HepG2 (cell line): Measurements from ENCODE around the gene PRMT7. TPM values are rescaled to one million over a fixed set of nuclear protein-coding genes. Genes with fewer than 3 reads are reported as not detected.

Experiments used
- CC2D1A ChIP-seq: sonication (generic); formaldehyde crosslinking; IDR thresholded peaks from 2 replicates; pipeline ENCODE4 v1.8.1; 2023; ENCODE audit warnings: mild to moderate bottlenecking, missing genetic modification reagents
- DMAP1 ChIP-seq: IDR thresholded peaks from 2 replicates; pipeline ENCODE4 v1.6.1; 2016
- ELF3 ChIP-seq: IDR thresholded peaks from 2 replicates; pipeline ENCODE4 v1.6.1; 2016; ENCODE audit warnings: missing genetic modification reagents, missing compliant biosample characterization
- FOXO1 ChIP-seq: sonication (generic); formaldehyde crosslinking; IDR thresholded peaks from 2 replicates; pipeline ENCODE4 v1.4.0; 2020; ENCODE audit warnings: missing genetic modification reagents
- FOXO4 ChIP-seq: sonication (generic); formaldehyde crosslinking; conservative IDR thresholded peaks from 2 replicates; pipeline ENCODE4 v1.8.1; 2023; ENCODE audit warnings: missing genetic modification reagents
- GLI4 ChIP-seq: sonication (generic); formaldehyde crosslinking; IDR thresholded peaks from 2 replicates; pipeline ENCODE4 v1.5.1; 2020; ENCODE audit warnings: missing genetic modification reagents, mild to moderate bottlenecking, moderate library complexity, borderline replicate concordance
- NBN ChIP-seq: fragments of 450-650 bp; conservative IDR thresholded peaks from 2 replicates; pipeline ENCODE4 v1.6.1; 2017
- PAXIP1 ChIP-seq: sonication (generic); formaldehyde crosslinking; conservative IDR thresholded peaks from 2 replicates; pipeline ENCODE4 v1.4.0; 2020; ENCODE audit warnings: mild to moderate bottlenecking, missing genetic modification reagents, moderate library complexity
- PBX2 ChIP-seq: IDR thresholded peaks from 2 replicates; pipeline ENCODE4 v1.6.1; 2016; ENCODE audit warnings: control low read depth
- PBX3 ChIP-seq: sonication (generic); formaldehyde crosslinking; IDR thresholded peaks from 2 replicates; pipeline ENCODE4 v1.8.1; 2023; ENCODE audit warnings: missing genetic modification reagents, inconsistent platforms, borderline replicate concordance
- POLR2AphosphoS2 ChIP-seq: IDR thresholded peaks from 2 replicates; pipeline ENCODE4 v1.6.1; 2011; ENCODE audit warnings: low read depth, low read length, improper control_type of control experiment
- SOX5 ChIP-seq: IDR thresholded peaks from 2 replicates; pipeline ENCODE4 v1.6.1; 2016; ENCODE audit warnings: borderline replicate concordance
- SPEN ChIP-seq: sonication (generic); formaldehyde crosslinking; IDR thresholded peaks from 2 replicates; pipeline ENCODE4 v1.5.1; 2020; ENCODE audit warnings: low read depth, mild to moderate bottlenecking, missing genetic modification reagents
- TCF7L2 ChIP-seq: IDR thresholded peaks from 2 replicates; pipeline ENCODE4 v1.6.1; 2011; ENCODE audit warnings: mild to moderate bottlenecking, low read depth, low read length, moderate library complexity
- XRCC5 ChIP-seq: fragments of 200-400 bp; formaldehyde crosslinking; optimal IDR thresholded peaks from 2 replicates; pipeline ENCODE3; 2017; ENCODE audit warnings: mild to moderate bottlenecking, low read length
- ZNF124 ChIP-seq: sonication (generic); formaldehyde crosslinking; IDR thresholded peaks from 2 replicates; pipeline ENCODE4 v1.4.0; 2020; ENCODE audit warnings: missing genetic modification reagents
- ZNF205 ChIP-seq: IDR thresholded peaks from 2 replicates; pipeline ENCODE4 v1.6.1; 2018; ENCODE audit warnings: missing biosample characterization, missing genetic modification reagents
- ZNF430 ChIP-seq: sonication (generic); formaldehyde crosslinking; IDR thresholded peaks from 2 replicates; pipeline ENCODE4 v1.9.0; 2021; ENCODE audit warnings: mild to moderate bottlenecking, missing genetic modification reagents
- ZNF549 ChIP-seq: sonication (generic); formaldehyde crosslinking; IDR thresholded peaks from 2 replicates; pipeline ENCODE4 v1.5.0; 2020; ENCODE audit warnings: missing genetic modification reagents
- ZNF550 ChIP-seq: sonication (generic); formaldehyde crosslinking; IDR thresholded peaks from 2 replicates; pipeline ENCODE4 v1.4.0; 2020; ENCODE audit warnings: mild to moderate bottlenecking, missing genetic modification reagents, borderline replicate concordance
- ZNF652 ChIP-seq: IDR thresholded peaks from 2 replicates; pipeline ENCODE4 v1.6.1; 2016; ENCODE audit warnings: low read depth, borderline replicate concordance
- ZNF678 ChIP-seq: sonication (generic); formaldehyde crosslinking; IDR thresholded peaks from 2 replicates; pipeline ENCODE4 v1.4.0; 2020; ENCODE audit warnings: mild to moderate bottlenecking, missing genetic modification reagents
- ZNF839 ChIP-seq: sonication (generic); formaldehyde crosslinking; IDR thresholded peaks from 2 replicates; pipeline ENCODE4 v1.4.0; 2020; ENCODE audit warnings: missing genetic modification reagents, mild to moderate bottlenecking, borderline replicate concordance
- ZNF879 ChIP-seq: sonication (generic); formaldehyde crosslinking; IDR thresholded peaks from 2 replicates; pipeline ENCODE4 v1.8.1; 2023; ENCODE audit warnings: missing genetic modification reagents
- polyA plus RNA-seq, 8 experiments: library from polyadenylated mRNA; depleted of rRNA in 3 of 8; stranded (reverse) in 7 of 8; unstranded in 1 of 8; fragments of >200 nt; fragmentation: Illumina TruSeq in 4 of 8; extraction: Trizol in 4 of 8; gene quantifications; 2 replicates each; pipeline versions ENCODE4 v1.2.1 to v1.2.3, GENCODE V29; 2011 to 2016; ENCODE audit warnings: low read depth in 4 of 8, missing spikeins in 1 of 8, mixed read lengths in 1 of 8; ENCODE audit not compliant: insufficient read depth in 1 of 8
- total RNA-seq, 5 experiments: library from RNA; depleted of rRNA; stranded (reverse); fragments of >200 nt; fragmentation: Illumina TruSeq; extraction: Trizol; gene quantifications; 2 replicates each; pipeline ENCODE4 v1.2.3, GENCODE V29; 2016; ENCODE audit warnings: low read depth in 1 of 5
- TF ChIP-seq, protein P1 (sequence below): sonication (generic); formaldehyde crosslinking; IDR thresholded peaks from 2 replicates; pipeline ENCODE4 v1.8.1; 2023; ENCODE audit warnings: missing genetic modification reagents, mild to moderate bottlenecking, borderline replicate concordance

Gene PRMT7
- total and polyA plus RNA-seq, 2 of the 13 experiments (the other 11 are each of a cell fraction or from before 2014, with no cell fraction given): 47.5 to 55.0 TPM

DNA sequence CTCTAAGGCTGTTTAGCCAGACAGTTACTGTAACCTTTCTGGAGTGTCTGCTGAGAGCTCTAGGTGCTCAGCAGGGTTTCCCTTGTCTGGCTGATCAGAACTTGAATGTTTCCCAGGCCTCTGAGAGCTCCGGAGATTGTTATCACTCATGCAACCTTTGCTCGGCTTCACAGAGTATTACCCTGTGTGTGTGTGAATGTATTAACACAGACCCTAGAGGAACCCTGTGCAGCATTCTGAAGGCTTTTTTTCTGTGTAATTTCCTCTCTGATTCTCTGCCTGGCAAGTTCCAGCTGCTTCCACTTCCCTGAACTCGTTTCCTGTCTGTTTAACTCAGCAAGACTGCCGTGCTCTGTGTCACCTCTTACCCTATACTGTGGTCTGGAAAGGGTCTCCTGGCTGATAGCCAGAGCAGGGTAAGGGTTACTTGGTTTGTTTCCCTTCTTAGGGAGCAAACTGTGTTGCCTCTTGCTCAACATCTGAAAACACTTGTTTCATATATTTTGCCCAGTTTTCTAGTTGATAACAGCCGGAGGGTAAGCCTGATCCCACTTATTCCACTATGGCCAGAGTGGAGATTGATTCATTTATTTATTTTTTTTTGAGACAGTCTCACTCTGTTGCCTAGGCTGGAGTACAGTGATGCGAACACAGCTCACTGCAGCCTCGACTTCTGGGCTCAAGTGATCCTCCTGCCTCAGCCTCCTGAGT, 21.7 kb downstream of the PRMT7 start (continued):
- no peak for TF ChIP-seq ZNF550 (CRISPR knock-in tag)
- no peak for TF ChIP-seq XRCC5
- peak; percentile 75 for TF ChIP-seq PAXIP1 (CRISPR knock-in tag)
- TF ChIP-seq ZNF879 (CRISPR knock-in tag): no peak
- peak; percentile 69 for TF ChIP-seq ZNF205 (CRISPR knock-in tag)
- no peak for TF ChIP-seq ZNF549
- no peak for TF ChIP-seq ZNF430 (CRISPR knock-in tag)
- peak; percentile 85 for TF ChIP-seq ELF3 (CRISPR knock-in tag)
- no peak for TF ChIP-seq PBX3 (CRISPR knock-in tag)
- TF ChIP-seq FOXO1 (CRISPR knock-in tag): no peak; the same call in 1 of the 2 replicates
- no peak for TF ChIP-seq CC2D1A (CRISPR knock-in tag)
- no peak for TF ChIP-seq FOXO4 (CRISPR knock-in tag)
- no peak for TF ChIP-seq PBX2 (CRISPR knock-in tag)
- no peak for TF ChIP-seq NBN
- peak; percentile 44; the same call in 1 of the 2 replicates for TF ChIP-seq ZNF124 (CRISPR knock-in tag)
- TF ChIP-seq ZNF678: no peak
- peak; percentile 92 for TF ChIP-seq ZNF652 (CRISPR knock-in tag)
- TF ChIP-seq, protein P1, sequence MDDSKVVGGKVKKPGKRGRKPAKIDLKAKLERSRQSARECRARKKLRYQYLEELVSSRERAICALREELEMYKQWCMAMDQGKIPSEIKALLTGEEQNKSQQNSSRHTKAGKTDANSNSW (CRISPR knock-in tag): no peak
- no peak for TF ChIP-seq GLI4
- TF ChIP-seq SPEN (CRISPR knock-in tag): no peak; the same call in 1 of the 2 replicates
- TF ChIP-seq DMAP1: 0 out of 2 replicates have a peak, but pooled peaks have one; percentile 40
- no peak for TF ChIP-seq ZNF839 (CRISPR knock-in tag)
- peak; percentile 47; the same call in 1 of the 2 replicates for TF ChIP-seq SOX5 (CRISPR knock-in tag)
- no peak for TF ChIP-seq POLR2AphosphoS2
- TF ChIP-seq TCF7L2: no peak
